ENCODE results near the gene TLX1.

GRCh38 chr10:101131962-101132635, 999 bp downstream of the TLX1 start:
- TF ChIP-seq EZH2 (IDR thresholded peaks at IDR 0.05; ENCODE audit: borderline replicate concordance) (no peak), CTCF (IDR thresholded peaks at IDR 0.05; ENCODE audit: poor library complexity) (no peak), EZH2phosphoT487 (IDR thresholded peaks at IDR 0.05; ENCODE audit: low read depth, severe bottlenecking, unreplicated experiment) (no peak)
